ENCODE data around the gene NFIX. TPM values are rescaled to one million over a fixed set of nuclear protein-coding genes. Genes with fewer than 3 reads are reported as not detected.

The NFIX gene
- total and polyA plus RNA-seq, 9 of the 15 experiments (the other 6 are each of a cell fraction or from before 2014, with no cell fraction given), result 0.28 to 26.8 (median 5.4) TPM

- TF ChIP-seq AFF4 (CRISPR knock-in tag; IDR thresholded peaks at IDR 0.05) (no peak), MITF (IDR thresholded peaks at IDR 0.05) (peak; percentile 89), ZNF347 (CRISPR knock-in tag; IDR thresholded peaks at IDR 0.05; ENCODE audit: low read depth) (no peak), ERF (CRISPR knock-in tag; IDR thresholded peaks at IDR 0.05) (peak; percentile 68; the same call in 1 of the 2 replicates), ZNF551 (CRISPR knock-in tag; IDR thresholded peaks at IDR 0.05) (no peak), KLF13 (tag; IDR thresholded peaks at IDR 0.05; ENCODE audit: borderline replicate concordance, low read depth) (no peak), DMBX1 (CRISPR knock-in tag; IDR thresholded peaks at IDR 0.05; ENCODE audit: borderline replicate concordance) (peak; percentile 92), ZNF143 (CRISPR knock-in tag; IDR thresholded peaks at IDR 0.05) (no peak), E2F3 (CRISPR knock-in tag; IDR thresholded peaks at IDR 0.05) (no peak), CSDE1 (IDR thresholded peaks at IDR 0.05) (no peak), RAD51 (IDR thresholded peaks at IDR 0.05; ENCODE audit: borderline replicate concordance, low read depth) (peak; percentile 32; the same call in 1 of the 2 replicates)
- TF ChIP-seq, protein P1, sequence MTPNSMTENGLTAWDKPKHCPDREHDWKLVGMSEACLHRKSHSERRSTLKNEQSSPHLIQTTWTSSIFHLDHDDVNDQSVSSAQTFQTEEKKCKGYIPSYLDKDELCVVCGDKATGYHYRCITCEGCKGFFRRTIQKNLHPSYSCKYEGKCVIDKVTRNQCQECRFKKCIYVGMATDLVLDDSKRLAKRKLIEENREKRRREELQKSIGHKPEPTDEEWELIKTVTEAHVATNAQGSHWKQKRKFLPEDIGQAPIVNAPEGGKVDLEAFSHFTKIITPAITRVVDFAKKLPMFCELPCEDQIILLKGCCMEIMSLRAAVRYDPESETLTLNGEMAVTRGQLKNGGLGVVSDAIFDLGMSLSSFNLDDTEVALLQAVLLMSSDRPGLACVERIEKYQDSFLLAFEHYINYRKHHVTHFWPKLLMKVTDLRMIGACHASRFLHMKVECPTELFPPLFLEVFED (CRISPR knock-in tag; conservative IDR thresholded peaks at IDR 0.05), result no peak
- TF ChIP-seq, protein P2, sequence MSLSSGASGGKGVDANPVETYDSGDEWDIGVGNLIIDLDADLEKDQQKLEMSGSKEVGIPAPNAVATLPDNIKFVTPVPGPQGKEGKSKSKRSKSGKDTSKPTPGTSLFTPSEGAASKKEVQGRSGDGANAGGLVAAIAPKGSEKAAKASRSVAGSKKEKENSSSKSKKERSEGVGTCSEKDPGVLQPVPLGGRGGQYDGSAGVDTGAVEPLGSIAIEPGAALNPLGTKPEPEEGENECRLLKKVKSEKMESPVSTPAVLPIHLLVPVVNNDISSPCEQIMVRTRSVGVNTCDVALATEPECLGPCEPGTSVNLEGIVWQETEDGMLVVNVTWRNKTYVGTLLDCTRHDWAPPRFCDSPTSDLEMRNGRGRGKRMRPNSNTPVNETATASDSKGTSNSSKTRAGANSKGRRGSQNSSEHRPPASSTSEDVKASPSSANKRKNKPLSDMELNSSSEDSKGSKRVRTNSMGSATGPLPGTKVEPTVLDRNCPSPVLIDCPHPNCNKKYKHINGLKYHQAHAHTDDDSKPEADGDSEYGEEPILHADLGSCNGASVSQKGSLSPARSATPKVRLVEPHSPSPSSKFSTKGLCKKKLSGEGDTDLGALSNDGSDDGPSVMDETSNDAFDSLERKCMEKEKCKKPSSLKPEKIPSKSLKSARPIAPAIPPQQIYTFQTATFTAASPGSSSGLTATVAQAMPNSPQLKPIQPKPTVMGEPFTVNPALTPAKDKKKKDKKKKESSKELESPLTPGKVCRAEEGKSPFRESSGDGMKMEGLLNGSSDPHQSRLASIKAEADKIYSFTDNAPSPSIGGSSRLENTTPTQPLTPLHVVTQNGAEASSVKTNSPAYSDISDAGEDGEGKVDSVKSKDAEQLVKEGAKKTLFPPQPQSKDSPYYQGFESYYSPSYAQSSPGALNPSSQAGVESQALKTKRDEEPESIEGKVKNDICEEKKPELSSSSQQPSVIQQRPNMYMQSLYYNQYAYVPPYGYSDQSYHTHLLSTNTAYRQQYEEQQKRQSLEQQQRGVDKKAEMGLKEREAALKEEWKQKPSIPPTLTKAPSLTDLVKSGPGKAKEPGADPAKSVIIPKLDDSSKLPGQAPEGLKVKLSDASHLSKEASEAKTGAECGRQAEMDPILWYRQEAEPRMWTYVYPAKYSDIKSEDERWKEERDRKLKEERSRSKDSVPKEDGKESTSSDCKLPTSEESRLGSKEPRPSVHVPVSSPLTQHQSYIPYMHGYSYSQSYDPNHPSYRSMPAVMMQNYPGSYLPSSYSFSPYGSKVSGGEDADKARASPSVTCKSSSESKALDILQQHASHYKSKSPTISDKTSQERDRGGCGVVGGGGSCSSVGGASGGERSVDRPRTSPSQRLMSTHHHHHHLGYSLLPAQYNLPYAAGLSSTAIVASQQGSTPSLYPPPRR (CRISPR knock-in tag; IDR thresholded peaks at IDR 0.05; ENCODE audit: borderline replicate concordance), result no peak
Measured at GRCh38 chr19:13069415-13070359, 74.4 kb downstream of the NFIX start (continued).
